HG03097 (cell line): ENCODE data around the gene KLK2.

ENCODE experiments used
- ATAC-seq: cut with Tn5 transposase; IDR thresholded peaks from one replicate; pipeline ENCODE4 v1.9.1; 2021; ENCODE audit not compliant: unreplicated experiment, low FRiP score

The KLK2 gene

DNA sequence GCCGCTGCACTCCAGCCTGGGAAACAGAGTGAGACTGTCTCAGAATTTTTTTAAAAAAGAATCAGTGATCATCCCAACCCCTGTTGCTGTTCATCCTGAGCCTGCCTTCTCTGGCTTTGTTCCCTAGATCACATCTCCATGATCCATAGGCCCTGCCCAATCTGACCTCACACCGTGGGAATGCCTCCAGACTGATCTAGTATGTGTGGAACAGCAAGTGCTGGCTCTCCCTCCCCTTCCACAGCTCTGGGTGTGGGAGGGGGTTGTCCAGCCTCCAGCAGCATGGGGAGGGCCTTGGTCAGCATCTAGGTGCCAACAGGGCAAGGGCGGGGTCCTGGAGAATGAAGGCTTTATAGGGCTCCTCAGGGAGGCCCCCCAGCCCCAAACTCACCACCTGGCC lies at the start of gene KLK2:
Gene KLK2, plus strand, starts transcription at position 384 of the 400 bp plus-strand sequence. CDS start 35 bp downstream, outside the sequence.
- ATAC-seq: no peak

DNA sequence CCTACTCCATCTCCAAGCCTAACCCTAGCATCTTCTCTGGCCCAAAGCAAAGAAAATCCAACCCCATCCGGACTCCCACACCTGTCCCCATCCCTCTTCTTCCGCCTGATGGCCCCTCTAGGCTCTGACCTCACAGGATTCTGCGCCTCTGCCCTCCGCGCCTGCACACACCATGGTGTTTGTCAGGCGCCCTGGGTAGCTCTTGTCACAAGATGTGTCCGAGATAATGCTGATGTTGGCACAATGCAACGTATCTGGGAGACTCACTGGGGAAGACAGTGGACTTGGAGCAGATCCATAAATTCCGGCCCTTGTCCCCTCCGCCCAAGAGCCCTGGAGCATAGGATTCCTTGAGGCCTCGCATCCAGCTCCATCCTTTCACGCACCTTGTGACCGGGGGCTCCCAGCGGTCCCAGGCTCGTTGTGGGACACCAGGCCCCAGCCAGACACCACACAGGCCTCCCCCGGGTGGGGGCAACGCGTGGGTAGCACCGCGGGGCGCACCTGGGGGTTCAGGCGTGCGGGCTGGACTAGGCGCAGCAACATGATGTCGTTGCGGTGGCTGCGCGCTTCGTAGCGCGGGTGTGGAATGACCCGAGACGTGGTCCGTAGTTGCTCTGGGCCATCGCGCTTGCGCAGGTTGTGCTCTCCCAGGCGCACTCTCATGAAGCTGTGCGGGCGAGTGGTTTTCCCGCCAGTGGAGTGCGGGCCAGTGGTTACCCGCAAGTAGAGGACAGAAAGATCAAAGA lies 46.6 kb upstream of the KLK2 start:
- no peak for ATAC-seq

DNA sequence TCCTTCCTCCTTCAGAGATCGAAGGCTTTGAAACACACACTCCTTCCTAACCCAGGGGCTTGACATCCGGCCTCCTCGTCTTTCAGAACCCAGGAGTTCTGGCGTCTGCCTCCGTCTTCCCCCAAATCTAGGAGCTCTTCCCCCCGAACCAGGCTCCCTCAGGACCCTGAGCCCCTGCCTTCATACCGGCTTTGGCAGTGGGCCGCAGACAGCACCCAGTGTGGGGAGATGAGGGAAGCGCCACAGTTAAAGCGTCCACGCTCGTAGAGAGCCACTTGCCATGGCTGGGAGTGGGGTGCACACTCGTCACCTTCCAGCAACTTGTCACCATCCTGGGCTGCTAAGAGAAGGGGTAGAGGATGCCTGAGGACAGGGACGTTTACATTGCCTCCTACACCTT lies 45.8 kb upstream of the KLK2 start:
- no peak for ATAC-seq

DNA sequence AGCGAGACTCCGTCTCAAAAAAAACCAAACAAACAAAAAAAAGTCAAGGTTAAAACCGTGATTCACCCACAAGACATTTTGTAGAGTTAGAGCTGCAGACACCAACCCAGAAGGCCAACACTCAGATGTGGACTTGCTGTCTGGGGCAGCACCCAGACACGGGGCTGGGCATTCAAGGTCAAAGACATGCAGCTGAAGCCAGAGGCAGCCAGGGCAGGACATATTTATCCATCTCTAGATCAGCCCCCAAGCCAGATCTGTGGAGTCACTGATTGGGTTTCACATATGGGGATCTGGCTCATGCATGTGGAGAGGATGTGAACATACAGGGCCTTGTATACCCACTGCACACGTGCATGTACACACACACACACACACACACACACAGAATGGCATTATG lies 43.4 kb upstream of the KLK2 start:
- no peak for ATAC-seq

DNA sequence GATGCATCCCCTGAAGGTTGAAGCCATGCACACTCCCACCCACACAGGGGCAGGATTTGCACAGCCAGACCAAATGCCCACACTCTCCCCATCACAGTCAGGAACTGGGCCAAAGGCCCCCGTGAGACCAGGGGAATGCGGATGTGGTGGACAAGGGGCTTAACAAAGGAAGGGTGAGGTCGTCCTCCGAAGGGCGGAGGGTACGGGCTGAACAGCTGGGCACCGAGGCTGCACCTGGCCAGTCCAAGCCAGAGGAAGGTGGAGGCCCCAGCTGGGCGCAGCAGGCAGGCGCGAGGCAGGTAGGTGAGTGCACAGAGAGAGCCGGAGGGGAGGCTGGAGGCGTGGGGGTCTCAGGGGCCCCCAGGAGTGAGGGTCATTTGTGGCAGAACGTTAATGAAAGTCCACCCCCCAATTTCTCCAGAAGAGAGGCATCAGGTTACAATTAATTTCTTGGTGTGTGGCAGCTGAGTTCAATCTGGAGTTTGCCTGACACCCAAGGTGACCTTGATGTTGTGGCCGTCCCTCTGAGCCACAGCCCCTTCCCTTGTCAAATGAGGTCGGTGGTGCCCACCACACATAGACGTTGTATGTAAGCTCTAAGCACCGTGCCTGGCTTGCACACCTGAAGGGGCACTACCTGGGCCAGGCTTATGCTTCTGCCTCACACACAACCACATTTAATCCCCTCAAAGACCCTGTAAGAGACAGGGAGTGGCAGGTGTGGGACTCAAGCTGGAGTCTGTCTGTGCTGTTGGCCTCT lies 42.8 kb upstream of the KLK2 start:
- no peak for ATAC-seq

DNA sequence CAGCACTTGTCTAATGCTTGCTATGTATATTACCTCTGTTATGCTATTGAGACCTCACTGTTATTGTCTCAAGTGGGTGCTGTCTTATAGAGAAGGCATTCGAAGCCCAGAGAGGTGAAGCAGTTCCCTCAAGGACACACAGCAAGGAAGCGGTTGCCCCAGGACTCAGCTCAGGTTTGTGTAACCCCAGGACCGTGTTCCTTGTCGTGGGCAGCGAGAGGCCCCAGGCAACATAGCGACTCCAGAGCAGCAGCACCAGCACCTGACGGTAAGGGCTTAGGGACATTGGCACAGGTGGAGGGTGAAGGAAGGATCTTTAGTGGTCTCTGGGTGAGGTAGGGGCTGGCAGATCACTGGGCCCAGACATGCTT lies 42.2 kb upstream of the KLK2 start:
- no peak for ATAC-seq

DNA sequence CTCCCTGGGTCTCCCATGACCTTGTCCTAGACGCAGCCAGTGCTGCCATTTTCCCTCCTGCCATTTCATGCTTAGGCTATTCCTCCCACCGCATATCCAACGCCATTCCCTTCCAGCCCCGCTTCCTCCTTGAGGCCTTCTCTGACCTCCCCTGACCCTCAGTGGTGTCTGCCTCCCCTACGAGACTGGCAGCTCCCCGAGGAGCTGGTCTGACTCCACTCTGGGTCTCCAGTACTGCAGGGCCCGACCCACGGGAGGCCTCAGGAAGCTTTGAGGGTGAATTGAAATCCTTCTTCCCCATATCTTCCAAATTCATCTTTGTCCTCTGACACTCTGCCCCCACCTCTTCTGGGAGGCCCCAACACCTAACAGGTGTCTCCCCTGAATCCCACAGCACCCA lies 40.6 kb upstream of the KLK2 start:
- ATAC-seq: no peak

DNA sequence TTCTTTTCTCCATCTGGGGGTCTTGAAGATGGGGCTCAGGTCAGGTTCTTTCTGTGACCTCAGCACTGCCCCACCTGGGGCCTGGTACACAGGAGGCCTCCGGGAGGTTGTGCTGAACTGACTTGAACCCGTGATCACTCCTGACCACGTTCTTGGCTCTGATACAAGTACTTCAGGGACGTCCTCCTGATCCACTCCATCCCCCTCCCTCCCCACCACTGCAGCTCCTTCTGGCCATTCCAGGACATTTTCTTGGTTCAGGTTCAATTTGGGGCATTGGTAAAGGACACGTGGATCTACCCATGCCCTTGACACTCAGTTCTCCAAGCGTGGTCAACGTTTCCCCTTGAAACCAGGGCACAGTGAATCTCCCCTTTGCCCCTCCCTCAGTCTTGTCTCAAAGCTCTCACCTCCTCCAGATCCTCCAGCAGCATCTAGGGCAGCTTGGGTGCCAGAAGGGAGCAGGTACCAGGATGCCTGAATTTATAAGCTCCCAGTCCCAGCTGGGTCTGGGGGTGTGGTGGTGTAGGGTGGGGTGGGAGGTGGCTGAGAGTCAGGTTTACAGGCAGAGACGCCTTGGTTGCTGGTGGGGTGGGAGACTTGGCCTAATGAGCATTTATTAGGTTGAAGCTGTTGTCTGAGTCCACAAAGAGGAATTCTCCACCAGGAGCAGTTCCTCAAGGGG lies 40.0 kb upstream of the KLK2 start, which contains the start of gene KLK15:
Gene KLK15, minus strand, starts transcription at position 458 of the 685 bp plus-strand sequence. CDS start 2,082 bp downstream, outside the sequence.
- ATAC-seq: no peak

DNA sequence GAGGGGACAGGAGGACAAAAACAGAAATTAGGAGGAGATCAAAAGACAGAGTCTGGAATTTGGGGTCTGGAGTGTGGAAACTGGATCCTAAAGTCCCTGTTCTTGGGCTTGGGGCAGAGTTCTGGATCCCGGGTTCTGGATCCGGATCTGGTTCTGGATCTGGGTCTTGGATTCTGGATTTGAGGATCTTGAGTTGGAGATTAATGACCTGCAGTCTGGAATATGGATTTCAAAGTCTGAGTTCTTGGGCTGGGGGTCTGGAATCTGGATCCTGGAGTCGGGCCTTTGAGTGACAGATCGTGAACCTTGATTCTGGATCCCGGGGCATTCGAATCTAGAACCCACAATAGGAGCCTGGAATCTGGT lies 39.5 kb upstream of the KLK2 start:
- ATAC-seq: no peak

DNA sequence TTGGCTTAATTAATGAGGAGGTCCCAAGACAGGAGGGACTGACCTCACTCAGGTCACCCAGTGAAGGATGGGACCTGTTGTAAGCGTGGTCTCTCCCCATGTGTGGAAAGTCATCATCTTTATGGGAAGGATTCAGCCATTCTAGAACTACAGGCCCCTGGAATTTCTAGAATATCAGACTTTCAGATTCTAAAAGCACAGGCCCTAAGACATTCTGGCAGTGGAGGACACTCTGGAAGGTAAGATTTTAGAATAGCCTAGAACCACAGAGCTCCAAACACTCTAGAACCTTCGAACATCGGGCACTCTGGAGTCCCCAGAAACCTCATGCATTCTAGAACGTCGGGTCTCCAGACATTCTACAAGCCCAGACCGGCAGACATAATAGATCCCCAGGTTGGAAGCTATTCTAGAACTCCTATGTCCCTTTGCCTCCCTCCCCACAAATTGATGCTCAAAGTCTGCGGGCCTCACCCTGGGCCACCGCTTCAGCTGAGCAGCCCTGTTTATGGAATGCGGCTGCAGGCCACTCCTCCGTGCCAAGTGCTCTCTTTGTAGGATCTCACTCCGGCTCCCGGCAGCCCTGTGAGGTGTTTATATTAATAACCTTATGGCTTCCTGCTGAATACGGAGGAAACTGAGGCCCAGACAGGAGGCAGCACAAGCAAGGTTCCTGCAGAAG lies 38.0 kb upstream of the KLK2 start:
- no peak for ATAC-seq

DNA sequence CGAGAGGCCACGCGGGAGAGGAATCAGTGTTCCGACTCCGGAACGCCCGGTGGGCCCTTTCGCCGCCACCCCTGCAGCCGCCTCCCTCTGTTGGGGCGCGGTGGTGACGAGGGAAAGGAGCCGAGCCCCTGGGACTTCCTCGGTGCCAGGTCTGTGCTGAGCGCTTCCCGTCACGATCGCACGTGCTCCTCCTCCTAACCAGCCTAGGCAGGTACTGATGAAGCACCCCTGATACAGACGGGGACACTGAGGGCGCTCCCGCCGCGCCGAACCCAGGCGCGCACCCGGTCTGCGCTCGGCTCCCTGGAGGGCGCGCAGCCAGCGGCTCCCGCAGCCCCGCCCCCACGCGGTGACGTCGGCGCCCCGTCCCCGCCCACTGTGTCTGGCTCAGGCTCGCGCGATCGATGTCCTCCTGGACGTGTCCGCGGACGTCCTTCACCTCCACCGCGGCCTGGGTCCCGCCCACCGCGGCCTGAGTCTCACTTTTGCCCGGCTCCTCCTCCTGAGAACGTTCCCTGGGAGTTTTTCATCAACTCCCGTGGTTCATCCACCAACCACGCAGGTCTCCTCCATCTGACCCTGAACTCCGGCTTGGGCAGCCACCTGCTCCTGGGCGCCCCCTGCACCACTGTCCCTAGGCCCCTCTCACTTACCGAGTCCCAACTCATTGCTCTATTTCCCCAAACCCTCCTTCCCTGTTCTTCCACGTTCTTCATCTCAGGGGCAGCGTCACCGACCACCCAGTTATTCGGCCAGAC lies 37.3 kb upstream of the KLK2 start:
- no peak for ATAC-seq

DNA sequence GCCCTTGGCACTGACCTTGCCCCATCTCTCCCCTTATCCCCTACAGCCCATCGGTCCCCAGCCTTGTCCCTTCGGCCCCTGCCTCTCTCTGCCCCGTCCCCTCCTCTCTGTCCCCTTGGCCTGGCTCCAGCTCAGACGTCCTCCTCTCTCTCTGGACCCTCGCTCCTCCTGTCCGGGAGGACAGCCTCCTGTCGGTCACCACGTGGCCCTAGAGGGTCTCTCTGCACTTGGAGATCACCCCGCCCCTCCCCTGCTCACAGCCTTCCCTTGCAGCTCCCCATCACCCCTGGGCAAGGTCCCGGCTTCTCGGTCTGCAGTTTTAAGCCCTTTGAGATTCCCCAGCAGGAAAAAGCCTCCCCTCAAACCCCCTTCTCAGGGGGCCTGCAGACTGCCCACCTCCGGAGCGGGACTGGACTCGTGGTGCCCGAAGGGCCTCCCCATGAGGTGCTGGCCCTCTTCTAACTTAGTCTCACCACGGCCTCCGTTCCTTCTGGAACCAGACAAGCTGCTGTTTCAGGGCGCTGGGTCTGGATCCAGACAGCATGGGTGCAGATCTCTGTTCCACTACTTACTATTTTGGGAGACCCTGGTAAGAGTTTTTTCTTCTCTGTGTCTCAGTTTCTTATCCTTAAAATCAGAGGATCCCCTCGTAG lies 36.6 kb upstream of the KLK2 start:
- ATAC-seq: no peak

DNA sequence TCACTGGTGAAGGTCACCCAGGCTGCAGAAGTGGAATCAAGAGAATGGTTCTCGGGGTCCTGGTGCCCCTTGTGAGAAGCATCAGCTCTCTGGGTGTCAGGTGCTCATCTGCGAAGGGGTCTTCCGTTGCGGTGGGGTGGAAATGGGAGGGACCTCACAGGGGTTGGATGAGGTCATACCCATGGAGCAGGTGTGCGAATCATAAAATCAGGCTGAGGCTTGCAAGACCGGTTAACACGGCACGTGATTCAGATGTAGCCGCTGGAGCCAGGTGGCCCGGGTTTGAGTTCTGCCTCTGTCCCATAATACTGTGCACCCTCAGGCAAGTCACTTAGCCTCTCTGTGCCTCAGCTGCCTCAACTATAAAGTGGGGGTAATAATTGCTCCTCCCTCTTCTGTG lies 35.9 kb upstream of the KLK2 start:
- ATAC-seq: no peak

DNA sequence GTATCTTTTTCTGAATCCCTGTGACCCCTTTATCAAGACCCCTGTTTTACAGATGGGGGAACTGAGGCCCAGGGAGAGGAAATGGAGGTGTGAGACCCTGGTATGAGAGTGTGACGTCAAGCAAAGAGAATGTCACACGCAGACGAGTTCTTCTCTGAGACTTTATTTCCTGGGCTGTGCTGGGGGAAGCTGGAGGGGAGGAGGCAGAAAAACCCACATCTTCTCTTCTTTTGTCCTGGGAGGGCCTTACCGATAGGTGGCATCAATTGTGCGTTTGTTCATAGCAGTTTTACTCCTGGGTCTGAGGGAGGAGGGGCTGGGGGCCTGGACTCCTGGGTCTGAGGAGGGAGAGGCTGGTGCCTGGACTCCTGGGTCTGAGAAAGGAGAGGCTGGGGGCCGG lies 35.0 kb upstream of the KLK2 start:
- no peak for ATAC-seq

DNA sequence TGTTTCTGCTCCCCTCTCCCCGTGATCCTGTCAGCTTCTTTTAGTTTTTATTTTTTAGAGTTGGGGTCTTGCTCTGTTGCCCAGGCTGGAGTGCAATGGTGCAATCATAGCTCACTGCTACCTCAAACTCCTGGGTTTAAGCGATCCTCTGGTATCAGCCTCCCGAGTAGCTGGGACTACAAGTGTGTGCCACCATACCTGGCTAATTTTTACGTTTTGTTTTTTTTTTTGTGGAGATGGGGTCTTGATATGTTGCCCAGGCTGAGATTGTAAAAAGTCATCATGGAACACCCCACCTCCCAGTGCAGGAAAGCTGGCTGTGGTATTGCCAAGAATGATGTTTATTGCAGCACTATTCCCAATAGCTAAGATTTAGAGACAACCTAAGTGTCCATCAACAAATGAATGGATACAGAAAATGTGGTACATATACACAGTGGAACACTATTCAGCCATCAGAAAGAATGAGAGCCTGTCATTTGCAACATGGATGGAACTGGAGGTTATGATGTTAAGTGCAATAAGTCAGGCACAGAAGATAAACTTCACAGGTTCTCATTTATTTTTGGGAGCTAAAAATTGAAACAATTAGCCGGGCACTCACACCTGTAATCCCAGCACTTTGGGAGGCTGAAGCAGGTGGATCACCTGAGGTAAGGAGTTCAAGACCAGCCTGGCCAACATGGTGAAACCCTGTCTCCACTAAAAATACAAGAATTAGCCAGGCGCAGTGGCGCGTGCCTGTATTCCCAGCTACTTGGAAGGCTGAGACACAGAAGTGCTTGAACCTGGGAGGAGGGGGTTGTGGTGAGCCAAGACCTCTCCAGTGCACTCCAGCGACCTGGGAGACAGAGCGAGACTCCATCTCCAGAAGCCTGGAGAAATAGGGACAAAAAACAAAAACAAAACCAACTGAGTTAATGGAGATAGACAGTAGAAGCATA lies 33.3 kb upstream of the KLK2 start:
- ATAC-seq: no peak

DNA sequence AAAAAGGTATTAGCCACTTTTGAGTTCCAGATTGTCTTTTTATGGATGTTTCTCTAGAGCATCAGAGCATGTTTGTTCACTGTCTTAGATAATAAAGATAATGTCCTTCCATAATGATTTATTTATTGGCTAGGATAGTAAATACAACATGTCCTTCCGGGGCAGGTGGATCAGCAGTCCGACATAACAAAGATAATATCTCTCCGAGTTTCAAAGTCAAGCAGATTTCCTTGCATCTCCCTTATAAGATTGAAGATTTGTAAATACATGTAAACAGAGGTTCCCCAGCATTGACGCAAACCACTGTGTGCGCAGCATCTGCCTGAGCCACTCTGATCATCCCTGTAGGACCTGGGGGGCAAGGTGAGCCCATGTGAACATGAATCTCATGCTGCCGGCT lies 31.1 kb upstream of the KLK2 start:
- ATAC-seq: no peak

DNA sequence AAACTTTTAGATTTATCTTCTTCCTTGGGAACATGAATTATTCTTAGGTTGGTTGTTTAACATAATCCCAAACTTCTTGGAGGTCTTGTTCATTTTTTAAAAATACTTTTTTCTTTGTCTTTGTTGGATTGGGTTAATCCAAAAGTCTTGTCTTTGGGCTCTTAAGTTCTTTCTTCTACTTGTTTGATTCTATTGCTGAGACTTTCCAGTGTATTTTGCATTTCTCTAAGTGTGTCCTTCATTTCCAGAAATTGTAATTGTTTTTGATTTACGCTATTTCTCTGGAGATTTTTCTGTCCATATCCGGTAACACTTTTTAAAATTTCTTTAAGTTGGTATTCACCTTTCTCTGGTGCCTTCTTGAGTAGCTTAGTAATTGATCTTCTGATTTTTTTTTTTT lies 30.0 kb upstream of the KLK2 start:
- ATAC-seq: no peak

DNA sequence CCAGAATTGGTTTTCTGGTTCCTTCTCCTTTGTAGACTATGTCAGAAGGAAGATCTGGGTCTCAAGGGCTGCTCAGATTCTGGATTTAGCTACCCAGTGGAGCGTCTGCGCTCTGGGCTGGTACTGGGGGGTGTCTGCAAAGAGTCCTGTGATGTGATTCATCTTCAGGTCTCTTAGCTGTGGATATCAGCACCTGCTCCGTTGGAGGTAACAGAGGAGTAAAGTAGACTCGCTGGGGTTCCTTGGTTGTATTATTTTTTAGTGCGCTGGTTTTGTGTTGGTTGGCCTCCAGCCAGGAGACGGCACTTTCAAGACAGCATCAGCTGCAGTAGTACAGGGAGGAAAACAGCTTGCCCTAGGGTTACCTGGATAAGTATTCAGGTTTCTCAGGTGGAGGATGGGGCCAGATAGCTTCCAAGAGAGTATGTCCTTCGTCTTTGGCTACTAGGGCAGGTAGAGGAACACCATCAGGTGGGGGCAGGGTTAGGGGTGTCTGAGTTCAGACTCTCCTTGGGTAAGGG lies 29.5 kb upstream of the KLK2 start:
- no peak for ATAC-seq
